ENCODE data around the gene TAS2R38. TPM values are rescaled to one million over a fixed set of nuclear protein-coding genes. Genes with fewer than 3 reads are reported as not detected.
A peak's percentile ranks its signal among the peaks of the same experiment; 100 is the strongest.

Gene TAS2R38
- not detected for total RNA-seq
- polyA plus RNA-seq (2013, experiment 1 of 2): not detected
- polyA plus RNA-seq (2013, experiment 2 of 2): not detected
- long read RNA-seq, experiment 1: 0 reads
- long read RNA-seq, experiment 2: 0 reads
- long read RNA-seq, experiment 3: 0 reads
- long read RNA-seq, experiment 4: 0 reads

DNA sequence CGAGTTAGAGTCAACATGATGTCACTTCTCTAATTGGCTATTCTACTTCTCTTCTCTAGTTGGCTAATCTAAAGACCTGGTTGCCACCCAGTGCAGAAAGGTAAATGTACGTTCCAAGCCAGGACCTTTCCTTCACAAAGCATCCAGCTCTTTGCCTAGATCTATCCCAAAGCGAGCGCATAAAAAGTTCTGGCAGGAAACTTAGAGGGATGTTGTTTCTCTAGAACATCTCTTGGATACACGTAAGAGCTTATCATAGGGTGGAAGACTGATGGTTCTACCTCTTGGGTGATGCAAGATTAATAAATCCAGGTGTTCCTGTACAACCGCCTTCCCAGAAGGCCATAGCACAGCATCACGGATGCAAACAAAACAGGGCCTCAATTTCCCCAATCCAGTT is at the start of gene TAS2R38:
TAS2R38 (minus strand) TSS at position 101 of the 400 bp plus-strand sequence; CDS start at position 17, 84 bp downstream.
- Mint-ChIP-seq H3K36me3 (ENCODE audit: low read depth) (no peaks in the 10 kb centered on the region), H3K9me3 (no peaks in the 10 kb centered on the region), H3K27ac (no peak within 1 kb of the TSS), H3K27me3 (ENCODE audit: insufficient read depth) (peaks cover 2% of the 10 kb centered on the region), H3K4me1 (peaks cover 12% of the 10 kb centered on the region), H3K4me3 (no peak within 1 kb of the TSS)
- DNase-seq: no peak
- H3K27me3 ChIP-seq (ENCODE audit: control insufficient read depth, insufficient read depth, low read length, poor library complexity, severe bottlenecking): no peaks in the 10 kb centered on the region
- H3K36me3 ChIP-seq (ENCODE audit: control insufficient read depth, insufficient read depth, low read length): no peaks in the 10 kb centered on the region
- no peaks in the 10 kb centered on the region for H3K4me1 ChIP-seq (ENCODE audit: control insufficient read depth, insufficient read depth, low read length)
- 90 to 96% methylated on average over 7 of the region's 7 CpGs for WGBS, 2 experiments (ENCODE audit: insufficient coverage in 1 of 2, insufficient read length in 1 of 2)
- no peak within 1 kb of the TSS for H3K9ac ChIP-seq (ENCODE audit: extremely low read depth, low read length, poor library complexity, severe bottlenecking)
- no peaks in the 10 kb centered on the region for H3K9me3 ChIP-seq (ENCODE audit: control insufficient read depth, low read length)
- no peak within 1 kb of the TSS for H3K27ac ChIP-seq (ENCODE audit: low read depth, low read length)
- no peak within 1 kb of the TSS for H3K4me3 ChIP-seq (ENCODE audit: low read length)
- TF ChIP-seq, protein P1, sequence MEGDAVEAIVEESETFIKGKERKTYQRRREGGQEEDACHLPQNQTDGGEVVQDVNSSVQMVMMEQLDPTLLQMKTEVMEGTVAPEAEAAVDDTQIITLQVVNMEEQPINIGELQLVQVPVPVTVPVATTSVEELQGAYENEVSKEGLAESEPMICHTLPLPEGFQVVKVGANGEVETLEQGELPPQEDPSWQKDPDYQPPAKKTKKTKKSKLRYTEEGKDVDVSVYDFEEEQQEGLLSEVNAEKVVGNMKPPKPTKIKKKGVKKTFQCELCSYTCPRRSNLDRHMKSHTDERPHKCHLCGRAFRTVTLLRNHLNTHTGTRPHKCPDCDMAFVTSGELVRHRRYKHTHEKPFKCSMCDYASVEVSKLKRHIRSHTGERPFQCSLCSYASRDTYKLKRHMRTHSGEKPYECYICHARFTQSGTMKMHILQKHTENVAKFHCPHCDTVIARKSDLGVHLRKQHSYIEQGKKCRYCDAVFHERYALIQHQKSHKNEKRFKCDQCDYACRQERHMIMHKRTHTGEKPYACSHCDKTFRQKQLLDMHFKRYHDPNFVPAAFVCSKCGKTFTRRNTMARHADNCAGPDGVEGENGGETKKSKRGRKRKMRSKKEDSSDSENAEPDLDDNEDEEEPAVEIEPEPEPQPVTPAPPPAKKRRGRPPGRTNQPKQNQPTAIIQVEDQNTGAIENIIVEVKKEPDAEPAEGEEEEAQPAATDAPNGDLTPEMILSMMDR (conservative IDR thresholded peaks at IDR 0.05): no peak

DNA sequence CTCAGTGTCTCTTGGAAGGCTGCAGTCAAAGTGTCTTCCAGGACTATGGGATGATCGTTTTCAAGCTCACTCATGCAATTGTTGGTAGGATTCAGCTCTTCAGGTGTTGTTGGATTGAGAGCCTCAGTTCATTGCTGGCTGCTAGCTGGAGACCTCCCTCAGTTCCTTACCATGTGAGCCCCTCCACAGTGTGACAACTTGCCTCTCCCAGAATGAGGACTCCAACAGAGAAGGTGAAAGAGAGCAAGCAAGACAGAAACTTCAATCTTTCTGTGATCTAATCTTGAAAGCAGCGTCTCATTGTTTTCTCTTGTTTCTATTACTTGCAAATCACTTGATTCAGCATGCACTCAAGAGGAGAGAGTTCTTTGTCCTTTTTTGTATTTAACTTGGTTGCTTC is 44.6 kb upstream of the TAS2R38 start:
- 56 to 100% methylated on average over 1 to 2 of the region's 2 CpGs for WGBS, 2 experiments (ENCODE audit: insufficient coverage in 1 of 2, insufficient read length in 1 of 2)
- H3K27ac Mint-ChIP-seq: peak overlapping the region; percentile 67
- H3K36me3 Mint-ChIP-seq (ENCODE audit: low read depth): no peaks in the 10 kb centered on the region
- H3K4me1 Mint-ChIP-seq: peaks cover 18% of the 10 kb centered on the region
- TF ChIP-seq, protein P1 (conservative IDR thresholded peaks at IDR 0.05): no peak
- no peaks in the 10 kb centered on the region for H3K36me3 ChIP-seq (ENCODE audit: control insufficient read depth, insufficient read depth, low read length)
- H3K27me3 ChIP-seq (ENCODE audit: control insufficient read depth, insufficient read depth, low read length, poor library complexity, severe bottlenecking): no peaks in the 10 kb centered on the region
- DNase-seq: peak; percentile 57
- no peak overlapping the region for H3K27ac ChIP-seq (ENCODE audit: low read depth, low read length)
- no peaks in the 10 kb centered on the region for H3K4me1 ChIP-seq (ENCODE audit: control insufficient read depth, insufficient read depth, low read length)
- H3K4me3 ChIP-seq (ENCODE audit: low read length): no peak overlapping the region
- H3K9me3 ChIP-seq (ENCODE audit: control insufficient read depth, low read length): no peaks in the 10 kb centered on the region
- H3K4me3 Mint-ChIP-seq: no peak overlapping the region
- H3K9ac ChIP-seq (ENCODE audit: extremely low read depth, low read length, poor library complexity, severe bottlenecking): no peak overlapping the region
- no peaks in the 10 kb centered on the region for H3K9me3 Mint-ChIP-seq
- peaks cover 4% of the 10 kb centered on the region for H3K27me3 Mint-ChIP-seq (ENCODE audit: insufficient read depth)

DNA sequence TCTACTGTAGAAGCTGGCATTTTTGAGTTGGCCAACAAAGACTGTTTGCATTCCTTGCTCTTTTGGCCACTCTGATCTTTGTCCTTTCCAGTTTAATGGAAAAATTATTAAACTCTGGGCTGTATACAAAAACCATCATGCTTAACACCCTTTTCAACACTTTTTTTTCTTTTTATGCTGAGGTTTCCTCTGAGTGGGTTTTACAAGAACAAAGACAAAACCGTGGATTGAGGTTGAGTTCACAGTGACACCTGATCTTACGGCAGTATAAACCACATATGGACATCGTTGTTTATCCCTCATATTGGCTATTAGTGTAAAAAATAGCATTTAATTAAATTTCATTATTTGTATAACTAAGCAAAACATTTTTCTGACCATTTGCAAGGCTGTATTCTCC is 43.9 kb upstream of the TAS2R38 start:
- DNase-seq: no peak
- 94% methylated on average over 2 of the region's 3 CpGs; no CpG with 5 or more reads in 1 of the 2 experiments for WGBS, 2 experiments (ENCODE audit: insufficient coverage in 1 of 2, insufficient read length in 1 of 2)
- TF ChIP-seq, protein P1 (conservative IDR thresholded peaks at IDR 0.05): no peak
- peaks cover 10% of the 10 kb centered on the region for H3K27me3 Mint-ChIP-seq (ENCODE audit: insufficient read depth)
- H3K9ac ChIP-seq (ENCODE audit: extremely low read depth, low read length, poor library complexity, severe bottlenecking): no peak overlapping the region
- H3K4me3 ChIP-seq (ENCODE audit: low read length): no peak overlapping the region
- H3K27ac ChIP-seq (ENCODE audit: low read depth, low read length): no peak overlapping the region
- H3K27ac Mint-ChIP-seq: no peak overlapping the region
- H3K36me3 Mint-ChIP-seq (ENCODE audit: low read depth): no peaks in the 10 kb centered on the region
- H3K4me1 Mint-ChIP-seq: peaks cover 20% of the 10 kb centered on the region
- H3K9me3 ChIP-seq (ENCODE audit: control insufficient read depth, low read length): no peaks in the 10 kb centered on the region
- no peaks in the 10 kb centered on the region for H3K27me3 ChIP-seq (ENCODE audit: control insufficient read depth, insufficient read depth, low read length, poor library complexity, severe bottlenecking)
- no peaks in the 10 kb centered on the region for H3K4me1 ChIP-seq (ENCODE audit: control insufficient read depth, insufficient read depth, low read length)
- H3K9me3 Mint-ChIP-seq: no peaks in the 10 kb centered on the region
- no peak overlapping the region for H3K4me3 Mint-ChIP-seq
- H3K36me3 ChIP-seq (ENCODE audit: control insufficient read depth, insufficient read depth, low read length): no peaks in the 10 kb centered on the region
